Activated CD8-positive, alpha-beta T cell treated with anti-CD3 and anti-CD28 coated beads for 36 hours (primary cell): ENCODE results near the gene NPDC1. TPM values are rescaled to one million over a fixed set of nuclear protein-coding genes. Genes with fewer than 3 reads are reported as not detected.

Source experiments
- ATAC-seq: fragments of 200-7000 bp; cut with Tn5 transposase; one replicate; pipeline ENCODE4 v1.10.0; 2021; ENCODE audit warnings: mild to moderate bottlenecking, moderate library complexity
- CTCF ChIA-PET: fragments of 350-600 bp; sonication (Branson Sonifier 250); formaldehyde crosslinking; loops from one replicate; lab custom pipeline; 2021; ENCODE audit warnings: antibody characterized with exemption; lab: Charles Lee
- POLR2A ChIA-PET: fragments of 350-600 bp; sonication (Branson Sonifier 250); formaldehyde crosslinking; loops from one replicate; lab custom pipeline; 2021; ENCODE audit warnings: antibody characterized with exemption; lab: Charles Lee
- DNase-seq: peaks from one replicate; pipeline ENCODE4 v3.0.0-alpha.2; 2020
- H3K27ac Mint-ChIP-seq: one replicate; pipeline ENCODE4 v1.8.0; 2021; ENCODE audit warnings: mild to moderate bottlenecking, mixed read lengths
- H3K27me3 Mint-ChIP-seq: one replicate; pipeline ENCODE4 v1.8.0; 2021; ENCODE audit warnings: mixed read lengths
- H3K36me3 Mint-ChIP-seq: one replicate; pipeline ENCODE4 v1.8.0; 2021; ENCODE audit warnings: low read depth, mixed read lengths
- H3K4me1 Mint-ChIP-seq: one replicate; pipeline ENCODE4 v1.8.0; 2021; ENCODE audit warnings: low read depth, mixed read lengths
- H3K4me3 Mint-ChIP-seq: one replicate; pipeline ENCODE4 v1.8.0; 2021; ENCODE audit warnings: mild to moderate bottlenecking, moderate library complexity, mixed read lengths
- H3K9me3 Mint-ChIP-seq: one replicate; pipeline ENCODE4 v1.8.0; 2021; ENCODE audit warnings: mixed read lengths
- CTCF ChIP-seq: fragments of 200-600 bp; IDR thresholded peaks from one replicate; pipeline ENCODE4 v1.8.0; 2022; ENCODE audit warnings: antibody characterized with exemption, mild to moderate bottlenecking
- intact Hi-C: fragments of 100-400 bp; cut with micrococcal nuclease; formaldehyde crosslinking; loops from one replicate; pipeline ENCODE4 v1.10.0; 2022
- total RNA-seq, 2 experiments: library from RNA; stranded (reverse); gene quantifications; one replicate each; pipeline ENCODE4 v1.2.3, GENCODE V29; 2021

The NPDC1 gene
- total RNA-seq, 2 experiments from 2014 or later = 18.2 to 21.2 TPM

- Mint-ChIP-seq H3K27me3 (no peaks in the 10 kb centered on the region), H3K9me3 (no peaks in the 10 kb centered on the region), H3K36me3 (no peaks in the 10 kb centered on the region), H3K4me1 (peaks cover 13% of the 10 kb centered on the region), H3K27ac (no peak overlapping the region), H3K4me3 (no peak overlapping the region)
- POLR2A ChIA-PET = no interaction called here
- DNase-seq = no peak
- TF ChIP-seq CTCF = no peak
- ATAC-seq = no peak
- CTCF ChIA-PET = no interaction called here
- intact Hi-C loops = no loop called here
These were observed 36.8 kb downstream of the NPDC1 start for GRCh38 chr9:137009217-137009616.

- Mint-ChIP-seq H3K9me3 (no peaks in the 10 kb centered on the region), H3K27ac (no peak overlapping the region), H3K27me3 (no peaks in the 10 kb centered on the region), H3K4me1 (peaks cover 13% of the 10 kb centered on the region), H3K4me3 (no peak overlapping the region), H3K36me3 (no peaks in the 10 kb centered on the region)
- DNase-seq (no peak), ATAC-seq (no peak)
- POLR2A ChIA-PET = no interaction called here
- no peak for TF ChIP-seq CTCF
- CTCF ChIA-PET = no interaction called here
- intact Hi-C loops = no loop called here
These were observed 37.7 kb downstream of the NPDC1 start for GRCh38 chr9:137008312-137008711.

- Mint-ChIP-seq H3K9me3 (no peaks in the 10 kb centered on the region), H3K27ac (no peak overlapping the region), H3K27me3 (no peaks in the 10 kb centered on the region), H3K36me3 (no peaks in the 10 kb centered on the region), H3K4me3 (no peak overlapping the region), H3K4me1 (peaks cover 13% of the 10 kb centered on the region)
- no peak for TF ChIP-seq CTCF
- no peak for DNase-seq
- POLR2A ChIA-PET = no interaction called here
- intact Hi-C loops = no loop called here
- ATAC-seq = no peak
- CTCF ChIA-PET = interaction anchor here (2.9 kb wide), 1 partner anchor 21 kb away, joined by 11 read pairs; no protein-coding TSS in a partner anchor
These were observed 38.1 kb downstream of the NPDC1 start for GRCh38 chr9:137007816-137008270.

- peaks cover 13% of the 10 kb centered on the region for H3K4me1 Mint-ChIP-seq
- H3K9me3 Mint-ChIP-seq = no peaks in the 10 kb centered on the region
- TF ChIP-seq CTCF = no peak
- DNase-seq = no peak
- CTCF ChIA-PET = interaction anchor here (2.9 to 5.9 kb wide), 2 partner anchors 22 to 28 kb away, joined by 11 to 31 read pairs; no protein-coding TSS in a partner anchor
- H3K27me3 Mint-ChIP-seq = no peaks in the 10 kb centered on the region
- ATAC-seq = no peak
- POLR2A ChIA-PET = interaction anchor here (0.6 kb wide), 1 partner anchor 28 kb away, joined by 3 read pairs; no protein-coding TSS in a partner anchor
- H3K27ac Mint-ChIP-seq = no peak overlapping the region
- intact Hi-C loops = no loop called here
- no peaks in the 10 kb centered on the region for H3K36me3 Mint-ChIP-seq
- no peak overlapping the region for H3K4me3 Mint-ChIP-seq
These were observed 38.7 kb downstream of the NPDC1 start for GRCh38 chr9:137007108-137007815.
